OCI-LY1 (cell line): ENCODE data around the gene SEC22C.

Source experiments
- H2AFZ ChIP-seq: fragments of 200-600 bp; sonication (generic), shearing (Covaris generic); 2 replicates; pipeline ENCODE4 v1.6.0; 2014; ENCODE audit warnings: antibody characterized with exemption, mild to moderate bottlenecking, low read length
- H3F3A ChIP-seq: fragments of 200-600 bp; sonication (generic), shearing (Covaris generic); 2 replicates; pipeline ENCODE4 v1.6.0; 2014; ENCODE audit warnings: mild to moderate bottlenecking, antibody characterized with exemption, low read length, moderate library complexity; ENCODE audit not compliant: insufficient read depth
- H3K27ac ChIP-seq: fragments of 200-600 bp; sonication (generic); 2 replicates; pipeline ENCODE4 v1.5.1; 2014; ENCODE audit warnings: low read length, mixed run types, mild to moderate bottlenecking, low read depth; ENCODE audit not compliant: poor library complexity, severe bottlenecking
- H3K27me3 ChIP-seq: fragments of 200-600 bp; sonication (generic); 2 replicates; pipeline ENCODE4 v1.6.0; 2014; ENCODE audit warnings: antibody characterized with exemption, mild to moderate bottlenecking, low read length, moderate library complexity; ENCODE audit not compliant: insufficient read depth
- H3K36me3 ChIP-seq: fragments of 200-600 bp; sonication (generic); 2 replicates; pipeline ENCODE4 v1.6.1; 2014; ENCODE audit warnings: mild to moderate bottlenecking, antibody characterized with exemption, low read length, moderate library complexity, mixed read lengths; ENCODE audit not compliant: insufficient read depth
- H3K4me1 ChIP-seq: fragments of 200-600 bp; sonication (generic); 2 replicates; pipeline ENCODE4 v1.5.1; 2014; ENCODE audit warnings: mild to moderate bottlenecking, low read length, moderate library complexity; ENCODE audit not compliant: insufficient read depth, severe bottlenecking
- H3K4me2 ChIP-seq: fragments of 200-600 bp; sonication (generic), shearing (Covaris generic); 2 replicates; pipeline ENCODE4 v1.6.1; 2014; ENCODE audit warnings: low read length
- H3K4me3 ChIP-seq: fragments of 200-600 bp; sonication (generic); 2 replicates; pipeline ENCODE4 v1.5.1; 2014; ENCODE audit warnings: low read length, low read depth, mild to moderate bottlenecking, mixed read lengths; ENCODE audit not compliant: poor library complexity, severe bottlenecking
- H3K79me2 ChIP-seq: fragments of 200-600 bp; shearing (Covaris generic); 2 replicates; pipeline ENCODE4 v1.6.1; 2016; ENCODE audit warnings: mixed run types, low read length, mixed read lengths; ENCODE audit not compliant: insufficient read depth
- H3K9ac ChIP-seq: fragments of 200-600 bp; sonication (generic), shearing (Covaris generic); 2 replicates; pipeline ENCODE4 v1.6.1; 2014; ENCODE audit warnings: mild to moderate bottlenecking, low read length, mixed read lengths
- H3K9me2 ChIP-seq: fragments of 200-600 bp; sonication (generic), shearing (Covaris generic); 2 replicates; pipeline ENCODE4 v1.6.1; 2014; ENCODE audit warnings: low read depth, mild to moderate bottlenecking, low read length, mixed read lengths
- H3K9me3 ChIP-seq: fragments of 200-600 bp; shearing (Covaris generic); 2 replicates; pipeline ENCODE4 v1.6.1; 2014; ENCODE audit warnings: low read length, mixed read lengths
- H4K20me1 ChIP-seq: fragments of 200-600 bp; sonication (generic), shearing (Covaris generic); 2 replicates; pipeline ENCODE4 v1.6.0; 2016; ENCODE audit warnings: mild to moderate bottlenecking, low read length; ENCODE audit not compliant: insufficient read depth
- EZH2 ChIP-seq: fragments of 200-600 bp; sonication (generic), shearing (Covaris generic); IDR thresholded peaks from 2 replicates; pipeline ENCODE4 v1.8.0; 2017; ENCODE audit warnings: borderline replicate concordance, mixed run types, mild to moderate bottlenecking, antibody characterized with exemption, low read length, moderate library complexity, mixed read lengths
- TF ChIP-seq, protein P1 (sequence below): fragments of 200-600 bp; sonication (generic), shearing (Covaris generic); IDR thresholded peaks from 2 replicates; pipeline ENCODE4 v1.5.1; 2017; ENCODE audit warnings: mild to moderate bottlenecking, antibody characterized with exemption, low read length, moderate library complexity, mixed read lengths

SEC22C gene

DNA sequence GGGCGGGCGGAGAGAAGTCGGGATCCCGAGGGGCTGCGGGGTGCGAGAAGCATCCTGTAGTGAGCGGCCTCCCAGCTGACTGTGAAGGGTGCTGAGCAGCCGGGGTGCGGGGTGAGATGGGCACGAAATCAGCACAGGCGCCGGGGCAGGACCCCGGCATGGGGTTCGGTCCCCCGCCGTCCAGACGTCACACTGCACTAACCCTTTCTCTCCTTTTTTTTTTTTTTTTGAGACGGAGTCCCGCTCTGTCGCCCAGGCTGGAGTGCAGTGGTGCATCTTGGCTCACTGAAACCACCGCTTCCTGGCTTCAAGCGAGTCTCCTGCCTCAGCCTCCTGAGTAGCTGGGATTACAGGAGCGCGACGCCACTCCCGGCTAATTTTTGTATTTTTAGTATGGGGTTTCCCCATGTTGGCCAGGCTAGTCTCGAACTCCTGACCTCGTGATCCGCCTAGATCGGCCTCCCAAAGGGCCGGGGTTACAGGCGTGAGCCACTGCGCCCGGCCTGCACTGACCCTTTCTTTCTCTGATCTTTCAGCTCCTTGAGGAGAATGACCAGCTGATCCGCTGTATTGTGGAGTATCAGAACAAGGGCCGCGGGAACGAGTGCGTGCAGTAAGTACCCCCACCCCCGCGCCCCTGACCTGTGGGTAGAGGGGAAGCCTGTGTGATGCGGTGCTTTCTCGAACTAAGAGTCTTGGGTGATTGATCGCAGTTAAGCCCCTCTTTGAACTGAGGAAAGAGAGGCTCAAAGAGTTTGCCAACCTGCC lies 9.4 kb upstream of the SEC22C start:
- Histone ChIP-seq H3K36me3 (peaks cover 46% of the 10 kb centered on the region), H4K20me1 (no peaks in the 10 kb centered on the region), H3K9ac (peak overlapping the region; percentile 98), H2AFZ (no peak overlapping the region), H3K4me1 (peaks cover 26% of the 10 kb centered on the region), H3K27ac (peak overlapping the region; percentile 67), H3K9me3 (no peaks in the 10 kb centered on the region), H3K79me2 (peaks cover 11% of the 10 kb centered on the region), H3K4me2 (peak overlapping the region; percentile 98), H3F3A (no peaks in the 10 kb centered on the region), H3K4me3 (peak overlapping the region; percentile 89), H3K9me2 (no peaks in the 10 kb centered on the region), H3K27me3 (no peaks in the 10 kb centered on the region)
- TF ChIP-seq, protein P1, sequence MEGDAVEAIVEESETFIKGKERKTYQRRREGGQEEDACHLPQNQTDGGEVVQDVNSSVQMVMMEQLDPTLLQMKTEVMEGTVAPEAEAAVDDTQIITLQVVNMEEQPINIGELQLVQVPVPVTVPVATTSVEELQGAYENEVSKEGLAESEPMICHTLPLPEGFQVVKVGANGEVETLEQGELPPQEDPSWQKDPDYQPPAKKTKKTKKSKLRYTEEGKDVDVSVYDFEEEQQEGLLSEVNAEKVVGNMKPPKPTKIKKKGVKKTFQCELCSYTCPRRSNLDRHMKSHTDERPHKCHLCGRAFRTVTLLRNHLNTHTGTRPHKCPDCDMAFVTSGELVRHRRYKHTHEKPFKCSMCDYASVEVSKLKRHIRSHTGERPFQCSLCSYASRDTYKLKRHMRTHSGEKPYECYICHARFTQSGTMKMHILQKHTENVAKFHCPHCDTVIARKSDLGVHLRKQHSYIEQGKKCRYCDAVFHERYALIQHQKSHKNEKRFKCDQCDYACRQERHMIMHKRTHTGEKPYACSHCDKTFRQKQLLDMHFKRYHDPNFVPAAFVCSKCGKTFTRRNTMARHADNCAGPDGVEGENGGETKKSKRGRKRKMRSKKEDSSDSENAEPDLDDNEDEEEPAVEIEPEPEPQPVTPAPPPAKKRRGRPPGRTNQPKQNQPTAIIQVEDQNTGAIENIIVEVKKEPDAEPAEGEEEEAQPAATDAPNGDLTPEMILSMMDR, result no peak
- no peak for TF ChIP-seq EZH2

DNA sequence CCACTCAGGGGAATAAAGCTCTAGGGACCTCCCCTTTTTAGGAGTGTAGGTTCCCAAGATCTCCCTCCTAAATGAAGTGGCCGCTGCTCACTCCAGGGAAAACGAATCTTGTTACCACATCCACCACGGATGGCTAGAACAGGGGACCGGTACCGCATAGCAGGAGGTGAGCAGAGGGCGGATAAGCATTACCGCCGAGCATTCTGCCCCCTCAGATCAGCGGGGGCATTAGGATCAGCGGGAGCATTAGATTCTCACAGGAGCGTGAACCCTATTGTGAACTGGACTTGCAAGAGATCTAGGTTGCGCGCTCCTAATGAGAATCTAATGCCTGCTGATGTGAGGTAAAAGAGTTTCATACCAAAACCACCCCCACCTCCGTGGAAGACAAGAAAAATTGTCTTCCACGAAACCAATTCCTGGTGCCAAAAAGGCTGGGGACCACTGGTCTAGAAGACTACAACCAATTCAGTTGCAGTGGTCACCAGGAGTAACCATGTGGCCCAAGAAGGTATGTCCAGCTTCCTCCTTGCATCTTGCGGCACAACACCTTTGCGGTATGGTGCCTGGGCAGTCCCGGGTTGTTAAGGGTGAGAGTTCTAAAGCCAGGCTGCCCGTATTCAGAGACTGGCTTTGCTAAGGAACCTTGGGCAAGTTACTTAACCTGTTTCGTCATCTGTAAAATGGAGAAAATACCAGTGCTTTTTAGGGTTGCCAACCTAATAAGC lies 7.8 kb upstream of the SEC22C start:
- no peak overlapping the region for H2AFZ ChIP-seq

DNA sequence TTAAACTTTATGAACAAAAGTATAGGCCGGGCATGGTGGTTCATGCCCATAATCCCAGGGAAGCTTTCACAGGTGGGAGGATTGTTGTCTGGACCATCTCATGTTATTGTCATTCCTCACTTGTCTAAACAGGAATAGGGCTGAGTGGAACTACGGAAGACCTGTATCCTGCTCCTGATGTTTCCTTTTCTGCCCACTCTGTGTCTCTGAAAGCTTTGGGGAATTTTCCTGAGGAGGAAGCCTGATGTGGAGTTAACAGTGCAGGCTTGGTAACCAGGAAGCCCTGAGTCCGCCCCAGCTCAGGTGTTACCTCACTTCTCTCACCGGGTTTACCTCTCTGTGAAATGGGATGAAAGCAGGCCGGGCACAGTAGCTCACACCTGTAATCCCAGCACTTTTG lies 6.9 kb upstream of the SEC22C start:
- H2AFZ ChIP-seq, result no peak overlapping the region
- no peak overlapping the region for H3K27ac ChIP-seq
- no peak overlapping the region for H3K4me3 ChIP-seq
- peaks cover 11% of the 10 kb centered on the region for H3K79me2 ChIP-seq
- H3K9me3 ChIP-seq, result no peaks in the 10 kb centered on the region
- no peaks in the 10 kb centered on the region for H3K9me2 ChIP-seq
- H3K27me3 ChIP-seq, result no peaks in the 10 kb centered on the region
- H4K20me1 ChIP-seq, result no peaks in the 10 kb centered on the region
- H3K4me2 ChIP-seq, result no peak overlapping the region
- peaks cover 23% of the 10 kb centered on the region for H3K36me3 ChIP-seq
- TF ChIP-seq EZH2, result no peak
- TF ChIP-seq, protein P1, result no peak
- no peaks in the 10 kb centered on the region for H3F3A ChIP-seq
- H3K9ac ChIP-seq, result no peak overlapping the region
- peaks cover 27% of the 10 kb centered on the region for H3K4me1 ChIP-seq

More for the DNA sequence above, 7.8 kb upstream of the SEC22C start:
- no peaks in the 10 kb centered on the region for H3K9me2 ChIP-seq
- H4K20me1 ChIP-seq, result no peaks in the 10 kb centered on the region
- H3K9me3 ChIP-seq, result no peaks in the 10 kb centered on the region
- TF ChIP-seq, protein P1, result no peak
- H3K4me2 ChIP-seq, result peak overlapping the region; percentile 80
- H3K79me2 ChIP-seq, result peaks cover 11% of the 10 kb centered on the region
- H3K36me3 ChIP-seq, result peaks cover 32% of the 10 kb centered on the region
- H3K9ac ChIP-seq, result peak overlapping the region; percentile 70
- peak overlapping the region; percentile 89 for H3K4me3 ChIP-seq
- H3K4me1 ChIP-seq, result peaks cover 26% of the 10 kb centered on the region
- H3F3A ChIP-seq, result no peaks in the 10 kb centered on the region
- peak overlapping the region; percentile 71 for H3K27ac ChIP-seq
- no peaks in the 10 kb centered on the region for H3K27me3 ChIP-seq
